Activated T-helper 2 cell treated with anti-CD3 and anti-CD28 coated beads, Interferon-gamma antibody, Interleukin-2, Interleukin-4, amounts not matched to agents 10 μg/mL and 5 μg/mL and 100 μg/mL, durations not matched to agents 14 hours and 24 hours and 36 hours (primary cell): ENCODE results near the gene BICD1. TPM values are rescaled to one million over a fixed set of nuclear protein-coding genes. Genes with fewer than 3 reads are reported as not detected.

ENCODE experiments used
- DNase-seq: peaks from one replicate; pipeline ENCODE4 v3.0.0; 2021; ENCODE audit warnings: low spot score
- H3K27ac Mint-ChIP-seq: one replicate; pipeline ENCODE4 v1.8.0; 2021; ENCODE audit warnings: mixed read lengths
- H3K27me3 Mint-ChIP-seq: one replicate; pipeline ENCODE4 v1.8.0; 2021; ENCODE audit warnings: low read depth, mixed read lengths
- H3K36me3 Mint-ChIP-seq: one replicate; pipeline ENCODE4 v1.8.0; 2021; ENCODE audit warnings: low read depth, mixed read lengths
- H3K4me1 Mint-ChIP-seq: one replicate; pipeline ENCODE4 v1.8.0; 2021; ENCODE audit warnings: low read depth, mixed read lengths
- H3K4me3 Mint-ChIP-seq: one replicate; pipeline ENCODE4 v1.8.0; 2021; ENCODE audit warnings: low read depth, mild to moderate bottlenecking, moderate library complexity, mixed read lengths
- H3K9me3 Mint-ChIP-seq: one replicate; pipeline ENCODE4 v1.8.0; 2021; ENCODE audit warnings: mixed read lengths
- intact Hi-C: fragments of 100-400 bp; cut with micrococcal nuclease; formaldehyde crosslinking; loops from one replicate; pipeline ENCODE4 v1.15.1; 2023
- total RNA-seq: library from RNA; stranded (reverse); gene quantifications from 2 replicates; pipeline ENCODE4 v1.2.3, GENCODE V29; 2022

Gene BICD1
- total RNA-seq: 8.0 and 8.8 TPM in 2 replicates

- H3K4me3 Mint-ChIP-seq: peak within 1 kb of the TSS; percentile 91
- intact Hi-C loops: loop anchor here (1.0 to 2.0 kb wide), 4 partner anchors 14 to 454 kb away; partner anchors contain the start of gene RESF1
- H3K4me1 Mint-ChIP-seq: peaks cover 26% of the 10 kb centered on the region
- DNase-seq: peak; percentile 65
- peak within 1 kb of the TSS; percentile 81 for H3K27ac Mint-ChIP-seq
- peaks cover 16% of the 10 kb centered on the region for H3K27me3 Mint-ChIP-seq
- no peaks in the 10 kb centered on the region for H3K9me3 Mint-ChIP-seq
- H3K36me3 Mint-ChIP-seq: no peaks in the 10 kb centered on the region
Observed at GRCh38 chr12:32106517-32107358, at the start of gene BICD1. Gene BICD1 (plus strand): TSS chr12:32106847. CDS start chr12:32107332, 485 bp downstream.

DNA sequence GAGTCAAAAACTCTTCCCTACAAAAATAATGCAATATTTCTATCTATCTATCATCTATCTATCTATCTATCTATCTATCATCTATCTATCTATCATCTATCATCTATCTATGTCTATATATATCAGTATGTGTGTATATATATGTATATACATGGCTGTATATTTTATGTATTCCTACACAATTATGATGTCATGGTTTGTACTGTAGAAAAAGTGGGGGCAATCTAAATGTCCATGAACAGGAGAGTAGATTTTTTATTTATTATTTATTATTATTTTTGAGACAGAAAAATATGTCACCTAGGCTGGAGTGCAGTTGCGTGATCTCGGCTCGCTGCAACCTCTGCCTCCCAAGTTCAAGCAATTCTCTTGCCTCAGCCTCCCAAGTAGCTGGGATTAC lies 45.6 kb upstream of the BICD1 start:
- intact Hi-C loops: loop anchor here (2.0 to 10.0 kb wide), 3 partner anchors 74 to 379 kb away; no protein-coding TSS in a partner anchor
- H3K4me3 Mint-ChIP-seq: no peak overlapping the region
- H3K27ac Mint-ChIP-seq: no peak overlapping the region
- peaks cover 16% of the 10 kb centered on the region for H3K4me1 Mint-ChIP-seq
- DNase-seq: no peak
- H3K27me3 Mint-ChIP-seq: peaks cover 3% of the 10 kb centered on the region
- no peaks in the 10 kb centered on the region for H3K36me3 Mint-ChIP-seq
- H3K9me3 Mint-ChIP-seq: no peaks in the 10 kb centered on the region

DNA sequence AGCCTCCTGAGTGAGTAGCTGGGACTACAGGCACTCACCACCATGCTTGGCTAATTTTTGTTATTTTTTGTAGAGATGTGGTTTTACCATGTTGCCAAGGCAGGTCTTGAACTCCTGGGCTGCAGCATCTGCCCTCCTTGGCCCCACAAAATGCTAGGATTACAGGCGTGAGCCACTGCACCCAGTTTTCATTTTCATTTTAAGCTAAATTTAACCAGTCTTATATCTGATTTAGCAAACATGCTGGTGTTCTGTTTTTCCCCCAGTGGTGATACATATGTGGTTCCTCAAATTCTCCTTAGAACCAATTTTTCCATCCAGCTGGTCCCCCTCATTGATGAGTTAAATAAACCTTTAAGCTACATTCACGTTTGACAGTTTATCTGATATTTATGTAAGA lies 43.8 kb upstream of the BICD1 start:
- no peak for DNase-seq
- Mint-ChIP-seq H3K36me3 (no peaks in the 10 kb centered on the region), H3K27me3 (peaks cover 3% of the 10 kb centered on the region), H3K4me3 (no peak overlapping the region), H3K27ac (no peak overlapping the region), H3K4me1 (peaks cover 16% of the 10 kb centered on the region), H3K9me3 (no peaks in the 10 kb centered on the region)
- intact Hi-C loops: loop anchor here (5.0 to 10.0 kb wide), 2 partner anchors 72 to 381 kb away; no protein-coding TSS in a partner anchor

DNA sequence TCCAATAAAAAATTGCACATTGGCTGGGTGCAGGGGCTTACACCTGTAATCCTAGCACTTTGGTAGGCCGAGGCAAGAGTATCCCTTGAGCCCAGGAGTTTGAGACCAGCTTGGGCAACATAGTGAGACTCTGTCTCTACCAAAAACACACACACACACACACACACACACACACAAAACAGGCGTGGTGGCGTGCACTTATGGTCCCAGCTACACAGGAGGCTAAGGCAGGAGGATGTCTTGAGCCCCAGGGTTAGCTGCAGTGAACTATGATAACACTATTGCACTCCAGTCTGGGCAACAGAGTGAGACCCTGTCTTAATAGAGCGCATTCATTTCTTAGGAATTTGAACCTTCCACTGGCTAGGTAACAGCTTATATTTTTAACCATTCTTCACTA lies 42.9 kb upstream of the BICD1 start:
- no peak overlapping the region for H3K27ac Mint-ChIP-seq
- H3K4me1 Mint-ChIP-seq: peaks cover 16% of the 10 kb centered on the region
- no peak for DNase-seq
- intact Hi-C loops: loop anchor here (5.0 to 10.0 kb wide), 2 partner anchors 71 to 381 kb away; no protein-coding TSS in a partner anchor
- no peaks in the 10 kb centered on the region for H3K9me3 Mint-ChIP-seq
- no peaks in the 10 kb centered on the region for H3K36me3 Mint-ChIP-seq
- peaks cover 3% of the 10 kb centered on the region for H3K27me3 Mint-ChIP-seq
- H3K4me3 Mint-ChIP-seq: no peak overlapping the region

DNA sequence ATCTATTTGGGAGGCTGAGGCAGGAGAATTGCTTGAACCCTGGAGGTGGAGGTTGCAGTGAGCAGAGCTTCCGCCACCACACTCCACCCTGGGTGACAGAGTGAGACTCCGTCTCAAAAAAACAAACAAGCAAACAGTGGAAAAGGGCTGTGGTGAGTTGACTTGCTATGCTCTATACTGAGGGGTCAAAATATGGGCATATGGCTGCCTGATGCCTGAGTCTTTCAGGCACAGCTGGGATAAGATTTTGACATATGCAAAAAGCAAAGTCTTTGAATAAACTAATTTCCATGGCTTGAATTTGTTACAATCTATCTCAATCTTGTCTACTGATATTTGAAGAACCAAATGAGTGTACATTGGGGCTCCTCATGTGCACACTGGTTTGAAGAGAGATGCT lies 40.4 kb upstream of the BICD1 start:
- intact Hi-C loops: loop anchor here (10.0 kb wide), 1 partner anchor 69 kb away; no protein-coding TSS in a partner anchor
- no peaks in the 10 kb centered on the region for H3K9me3 Mint-ChIP-seq

GRCh38 chr12:32069071-32069470 lies 37.6 kb upstream of the BICD1 start:
- no peaks in the 10 kb centered on the region for H3K36me3 Mint-ChIP-seq
- no peaks in the 10 kb centered on the region for H3K9me3 Mint-ChIP-seq
- H3K4me1 Mint-ChIP-seq: no peaks in the 10 kb centered on the region
- intact Hi-C loops: loop anchor here (10.0 kb wide), 1 partner anchor 66 kb away; no protein-coding TSS in a partner anchor
- no peak overlapping the region for H3K27ac Mint-ChIP-seq
- H3K4me3 Mint-ChIP-seq: no peak overlapping the region
- DNase-seq: no peak
- H3K27me3 Mint-ChIP-seq: peaks cover 5% of the 10 kb centered on the region

More for the DNA sequence above, 40.4 kb upstream of the BICD1 start:
- Mint-ChIP-seq H3K27me3 (peaks cover 5% of the 10 kb centered on the region), H3K27ac (no peak overlapping the region), H3K4me1 (peaks cover 8% of the 10 kb centered on the region), H3K4me3 (no peak overlapping the region), H3K36me3 (no peaks in the 10 kb centered on the region)
- no peak for DNase-seq

GRCh38 chr12:32069731-32070130 lies 36.9 kb upstream of the BICD1 start:
- Mint-ChIP-seq H3K36me3 (no peaks in the 10 kb centered on the region), H3K9me3 (no peaks in the 10 kb centered on the region), H3K27me3 (peaks cover 2% of the 10 kb centered on the region), H3K4me1 (no peaks in the 10 kb centered on the region), H3K4me3 (no peak overlapping the region), H3K27ac (no peak overlapping the region)
- intact Hi-C loops: loop anchor here (10.0 kb wide), 1 partner anchor 65 kb away; no protein-coding TSS in a partner anchor
- no peak for DNase-seq

DNA sequence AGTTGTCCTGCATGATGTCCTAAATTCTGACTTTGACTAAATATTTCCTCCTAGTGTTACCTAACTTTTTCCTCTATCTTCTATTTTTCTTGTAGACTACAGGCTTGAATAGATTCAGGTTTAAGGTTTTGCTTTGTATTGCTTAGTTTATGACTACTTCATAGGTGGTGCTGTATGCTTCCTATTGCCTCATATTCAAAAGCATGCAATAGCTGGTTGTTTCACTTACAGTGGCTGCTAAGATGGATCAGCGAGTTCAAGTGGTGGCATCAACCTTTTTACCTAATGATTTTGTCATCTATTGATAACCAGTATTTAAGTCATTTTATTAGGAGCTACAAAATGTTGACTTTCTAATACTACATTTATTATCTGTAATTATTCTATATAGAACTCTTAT lies 36.3 kb upstream of the BICD1 start:
- Mint-ChIP-seq H3K9me3 (no peaks in the 10 kb centered on the region), H3K36me3 (no peaks in the 10 kb centered on the region), H3K4me1 (no peaks in the 10 kb centered on the region), H3K27me3 (peaks cover 2% of the 10 kb centered on the region), H3K27ac (no peak overlapping the region), H3K4me3 (no peak overlapping the region)
- intact Hi-C loops: no loop called here
- no peak for DNase-seq

GRCh38 chr12:32072102-32072501 lies 34.5 kb upstream of the BICD1 start:
- Mint-ChIP-seq H3K9me3 (no peaks in the 10 kb centered on the region), H3K36me3 (no peaks in the 10 kb centered on the region), H3K27me3 (peaks cover 2% of the 10 kb centered on the region), H3K27ac (no peak overlapping the region), H3K4me3 (no peak overlapping the region), H3K4me1 (no peaks in the 10 kb centered on the region)
- no peak for DNase-seq
- intact Hi-C loops: no loop called here

DNA sequence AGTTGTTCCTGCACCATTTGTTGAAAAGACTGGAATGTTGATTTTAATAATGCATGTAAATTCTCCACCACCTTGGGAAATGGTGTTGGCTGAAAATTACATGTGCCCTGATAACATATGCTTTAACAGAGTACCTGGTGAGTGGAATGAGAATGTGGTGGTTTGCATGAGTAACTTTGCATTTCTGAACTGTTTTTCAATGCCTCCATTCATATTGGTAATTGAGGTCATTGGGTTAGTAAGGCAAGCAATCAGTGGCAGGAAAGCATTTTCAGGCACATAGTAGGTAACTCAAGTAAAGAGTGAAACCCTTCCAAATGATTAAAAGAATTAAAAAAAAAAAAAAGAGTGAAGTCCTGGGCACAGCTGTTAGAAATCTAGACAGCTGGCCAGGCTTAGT lies 32.2 kb upstream of the BICD1 start:
- no peak for DNase-seq
- Mint-ChIP-seq H3K27ac (no peak overlapping the region), H3K4me3 (no peak overlapping the region), H3K27me3 (peaks cover 2% of the 10 kb centered on the region), H3K4me1 (no peaks in the 10 kb centered on the region), H3K9me3 (no peaks in the 10 kb centered on the region), H3K36me3 (no peaks in the 10 kb centered on the region)
- intact Hi-C loops: no loop called here

DNA sequence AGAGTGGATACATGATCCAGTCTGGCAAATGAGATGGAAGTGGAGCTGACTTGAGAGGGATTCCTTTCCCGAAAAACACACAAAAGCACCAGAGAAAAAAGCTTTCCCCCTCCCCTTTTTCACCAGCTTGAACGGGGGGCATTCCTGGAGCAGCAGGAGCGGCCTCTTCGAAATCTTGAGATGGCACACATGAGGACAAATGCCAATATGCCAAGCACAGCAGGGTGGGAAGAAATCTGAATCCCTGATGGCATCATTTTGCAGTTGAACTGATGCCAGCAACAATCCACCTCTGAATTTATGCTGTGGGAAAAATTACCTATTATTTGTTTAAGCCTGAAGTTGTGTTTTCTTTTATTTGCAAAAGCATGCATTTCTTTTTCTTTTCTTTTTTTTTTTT lies 29.7 kb upstream of the BICD1 start:
- Mint-ChIP-seq H3K4me3 (no peak overlapping the region), H3K27me3 (no peaks in the 10 kb centered on the region), H3K27ac (no peak overlapping the region), H3K9me3 (no peaks in the 10 kb centered on the region), H3K4me1 (no peaks in the 10 kb centered on the region), H3K36me3 (no peaks in the 10 kb centered on the region)
- DNase-seq: no peak
- intact Hi-C loops: no loop called here

GRCh38 chr12:32080435-32080834 lies 26.2 kb upstream of the BICD1 start:
- intact Hi-C loops: no loop called here
- Mint-ChIP-seq H3K9me3 (no peaks in the 10 kb centered on the region), H3K4me3 (no peak overlapping the region), H3K27me3 (no peaks in the 10 kb centered on the region), H3K4me1 (no peaks in the 10 kb centered on the region), H3K27ac (no peak overlapping the region), H3K36me3 (no peaks in the 10 kb centered on the region)
- DNase-seq: no peak

- intact Hi-C loops: no loop called here
- Mint-ChIP-seq H3K36me3 (no peaks in the 10 kb centered on the region), H3K27ac (no peak overlapping the region), H3K4me3 (no peak overlapping the region), H3K27me3 (no peaks in the 10 kb centered on the region), H3K4me1 (no peaks in the 10 kb centered on the region), H3K9me3 (no peaks in the 10 kb centered on the region)
- no peak for DNase-seq
Observed at GRCh38 chr12:32083489-32083888, 23.2 kb upstream of the BICD1 start.
